Cerebellar nuclear complex (tissue), 1 donor: ENCODE results near the gene DCUN1D2.
"Not testable (repeated sequence)": the region's sequence is repeated elsewhere in the genome, so short reads cannot be mapped to it uniquely, and the experiment has no call there.

Source experiments
- DNase-seq, 2 experiments: peaks; one replicate each; lab custom pipeline; 2025; lab: John Stamatoyannopoulos, UW

Gene DCUN1D2

GRCh38 chr13:113445791-113446487 lies 44.6 kb downstream of the DCUN1D2 start:
- DNase-seq: no peak

- no peak for DNase-seq
Observed at GRCh38 chr13:113443991-113444390, 46.5 kb downstream of the DCUN1D2 start.

DNA sequence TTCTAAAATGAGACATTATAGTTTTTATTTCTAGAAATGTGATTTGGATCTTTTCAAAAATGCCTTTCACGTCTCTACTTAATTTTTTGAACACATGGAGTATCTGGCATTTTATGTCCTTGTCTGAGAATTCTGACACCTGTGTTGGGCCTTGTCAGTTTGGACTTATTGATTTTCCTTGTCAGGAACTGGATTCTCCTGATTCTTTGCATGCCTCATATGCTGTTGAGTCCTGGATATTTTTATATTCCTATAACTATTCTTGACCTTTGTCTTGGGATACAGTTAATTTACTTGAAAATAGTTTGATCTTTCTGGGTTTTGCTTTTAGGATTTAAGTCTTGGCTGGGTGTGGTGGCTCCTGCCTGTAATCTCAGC lies 47.5 kb downstream of the DCUN1D2 start:
- no peak for DNase-seq

- DNase-seq: no peak
Observed at GRCh38 chr13:113442354-113442984, 48.0 kb downstream of the DCUN1D2 start.

DNA sequence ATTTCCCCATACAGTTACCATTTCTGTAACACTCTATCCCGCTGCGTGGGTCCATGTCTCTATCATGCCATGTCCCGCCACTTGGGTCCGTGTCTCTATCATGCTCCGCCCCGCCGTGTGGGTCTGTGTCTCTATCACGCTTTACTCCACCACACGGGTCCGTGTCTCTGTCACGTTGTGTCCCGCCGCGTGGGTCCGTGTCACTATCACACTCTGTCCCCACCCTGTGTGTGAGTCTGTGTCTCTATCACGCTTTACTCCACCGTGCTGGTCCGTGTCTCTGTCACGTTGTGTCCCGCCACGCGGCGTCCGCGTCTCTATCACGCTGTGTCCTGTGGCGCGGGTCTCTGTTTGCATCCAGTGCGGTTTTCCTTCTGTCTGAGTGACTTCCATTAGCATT lies 48.9 kb downstream of the DCUN1D2 start:
- no peak for DNase-seq

DNA sequence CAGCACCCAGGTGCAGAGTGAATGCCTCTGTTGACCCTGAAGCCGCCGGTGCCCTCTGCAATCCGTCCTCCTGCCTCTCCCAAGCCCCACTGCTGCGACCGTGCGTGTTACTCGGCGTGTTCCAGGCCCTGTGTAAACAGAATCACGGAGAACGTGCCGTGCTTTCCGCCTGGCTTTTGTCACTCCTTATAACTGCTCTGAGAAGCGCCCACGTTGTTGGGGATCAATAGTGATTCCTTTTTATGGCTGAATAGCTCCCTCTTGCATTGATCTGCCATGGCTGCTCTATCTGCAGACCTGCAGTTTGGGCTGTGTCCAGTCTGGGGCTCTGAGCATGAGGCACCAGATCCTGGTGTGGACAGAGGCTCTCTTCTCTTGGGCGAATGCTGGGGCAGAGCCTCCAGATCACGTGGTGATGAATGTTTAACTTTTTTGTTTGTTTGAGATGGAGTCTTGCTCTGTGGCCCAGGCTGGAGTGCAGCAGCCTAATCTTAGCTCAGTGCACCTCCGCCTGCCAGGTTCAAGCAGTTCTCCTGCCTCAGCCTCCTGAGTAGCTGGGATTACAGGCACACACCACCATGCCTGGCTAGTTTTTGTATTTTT lies 53.0 kb downstream of the DCUN1D2 start:
- DNase-seq: no peak

GRCh38 chr13:113436866-113437265 lies 53.6 kb downstream of the DCUN1D2 start:
- not testable (repeated sequence) for DNase-seq

DNA sequence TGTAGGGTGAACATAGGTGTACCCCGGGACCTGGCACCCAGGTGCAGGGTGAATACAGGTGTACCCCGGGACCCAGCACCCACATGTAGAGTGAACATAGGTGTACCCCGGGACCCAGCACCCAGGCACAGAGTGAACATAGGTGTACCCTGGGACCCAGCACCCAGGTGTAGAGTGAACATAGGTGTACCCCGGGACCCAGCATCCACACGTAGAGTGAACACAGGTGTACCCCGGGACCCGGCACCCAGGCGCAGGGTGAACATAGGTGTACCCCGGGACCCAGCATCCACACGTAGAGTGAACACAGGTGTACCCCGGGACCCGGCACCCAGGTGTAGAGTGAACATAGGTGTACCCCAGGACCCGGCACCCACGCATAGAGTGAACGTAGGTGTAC lies 54.6 kb downstream of the DCUN1D2 start:
- DNase-seq: not testable (repeated sequence)

- DNase-seq: no peak
Observed at GRCh38 chr13:113433391-113433916, 57.1 kb downstream of the DCUN1D2 start.

DNA sequence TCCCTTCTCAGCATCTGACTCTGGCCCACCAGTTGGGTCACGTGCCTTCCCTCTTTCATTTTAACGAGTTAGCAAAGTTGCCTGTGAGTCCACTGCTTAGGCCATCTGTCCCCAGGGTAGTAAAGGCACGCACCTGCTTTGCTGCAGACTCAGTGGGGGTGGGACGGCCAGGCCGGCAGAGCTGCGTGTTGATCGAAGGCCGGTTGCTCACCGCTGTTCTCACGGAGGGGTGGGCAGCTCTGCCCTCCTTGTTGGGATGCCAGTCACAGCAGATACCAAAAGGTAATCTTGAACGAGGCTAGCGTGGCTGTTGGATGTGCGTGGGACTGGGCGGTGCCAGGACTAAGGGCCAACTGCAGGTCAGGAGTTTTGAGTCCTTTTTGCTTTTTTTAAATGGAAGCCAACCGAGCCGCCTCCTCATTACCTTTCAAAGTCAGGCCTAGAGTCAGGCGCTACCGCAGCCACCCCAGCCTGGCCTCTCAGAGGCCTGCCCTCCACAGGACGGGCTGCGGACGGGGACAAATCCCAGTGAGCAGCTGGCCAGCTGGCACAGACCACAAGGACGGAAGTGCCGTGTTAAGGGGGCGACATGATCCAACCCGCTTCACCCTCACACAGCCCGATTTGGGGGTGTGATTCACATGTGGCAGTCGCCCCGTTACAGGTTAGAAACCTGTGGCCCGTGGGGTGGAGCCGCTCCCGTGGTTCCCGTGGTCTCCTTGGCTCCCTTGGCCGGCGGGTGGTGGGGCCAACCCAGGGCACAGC lies 57.8 kb downstream of the DCUN1D2 start:
- DNase-seq: no peak

- no peak for DNase-seq
Observed at GRCh38 chr13:113431171-113431570, 59.3 kb downstream of the DCUN1D2 start.

DNA sequence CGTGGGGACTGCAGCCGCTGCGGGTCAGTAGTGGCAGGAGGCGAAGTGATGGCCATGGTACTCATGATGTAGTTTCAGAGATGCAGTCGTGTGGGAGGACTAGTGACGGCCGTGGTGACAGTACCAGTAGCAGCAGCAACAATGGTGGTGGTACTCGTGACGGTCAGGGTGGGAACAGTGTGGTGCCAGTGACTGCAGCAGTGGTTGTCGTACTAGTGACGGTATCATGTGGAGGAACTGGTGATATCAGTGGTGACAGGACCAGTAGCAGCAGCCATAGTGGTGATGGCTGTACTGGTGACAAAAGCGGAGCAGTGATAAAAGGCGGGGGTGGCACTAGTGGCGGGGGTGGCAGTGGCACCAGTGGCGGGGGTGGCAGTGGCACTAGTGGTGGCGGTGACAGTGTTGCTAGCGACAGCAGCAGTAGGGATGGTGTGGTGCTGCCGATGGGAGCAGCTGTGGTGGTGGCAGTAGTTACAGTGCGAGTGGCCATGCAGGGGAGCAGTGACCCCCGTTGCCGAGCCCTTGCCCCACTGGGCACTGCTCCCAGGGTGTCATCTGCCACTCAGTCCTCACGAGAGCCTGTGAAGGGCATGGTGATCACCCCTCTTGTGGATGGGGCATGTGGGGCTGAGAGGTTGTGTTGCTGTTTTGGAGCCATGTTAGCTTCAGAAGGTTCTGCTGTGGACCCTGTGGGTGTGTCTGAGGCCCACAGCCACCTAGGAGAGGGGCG lies 60.0 kb downstream of the DCUN1D2 start:
- no peak for DNase-seq

DNA sequence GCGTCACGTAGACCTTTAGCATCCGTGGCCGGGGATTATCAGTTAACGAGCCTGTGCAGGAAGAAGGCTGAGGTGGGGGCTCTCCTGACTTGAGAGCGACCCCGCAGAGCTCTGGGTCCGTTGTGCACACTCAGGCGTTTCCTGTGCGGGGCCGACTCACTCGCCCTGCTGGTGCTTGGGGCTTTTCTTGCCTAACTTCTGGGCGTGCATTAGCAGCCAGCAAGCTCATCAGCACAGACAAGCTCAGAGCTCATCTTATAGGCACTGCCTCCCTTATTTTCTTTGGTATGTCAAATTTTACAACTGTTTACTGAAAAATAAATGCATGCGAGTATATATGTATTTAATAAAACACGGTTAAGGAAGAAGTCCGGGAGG lies 60.9 kb downstream of the DCUN1D2 start:
- DNase-seq: no peak

- no peak for DNase-seq
Observed at GRCh38 chr13:113428871-113429607, 61.5 kb downstream of the DCUN1D2 start.

- DNase-seq: no peak
Observed at GRCh38 chr13:113428469-113428865, 62.0 kb downstream of the DCUN1D2 start.

GRCh38 chr13:113427562-113428468 lies 62.7 kb downstream of the DCUN1D2 start:
- no peak for DNase-seq

- no peak for DNase-seq
Observed at GRCh38 chr13:113426591-113426986, 63.9 kb downstream of the DCUN1D2 start.

DNA sequence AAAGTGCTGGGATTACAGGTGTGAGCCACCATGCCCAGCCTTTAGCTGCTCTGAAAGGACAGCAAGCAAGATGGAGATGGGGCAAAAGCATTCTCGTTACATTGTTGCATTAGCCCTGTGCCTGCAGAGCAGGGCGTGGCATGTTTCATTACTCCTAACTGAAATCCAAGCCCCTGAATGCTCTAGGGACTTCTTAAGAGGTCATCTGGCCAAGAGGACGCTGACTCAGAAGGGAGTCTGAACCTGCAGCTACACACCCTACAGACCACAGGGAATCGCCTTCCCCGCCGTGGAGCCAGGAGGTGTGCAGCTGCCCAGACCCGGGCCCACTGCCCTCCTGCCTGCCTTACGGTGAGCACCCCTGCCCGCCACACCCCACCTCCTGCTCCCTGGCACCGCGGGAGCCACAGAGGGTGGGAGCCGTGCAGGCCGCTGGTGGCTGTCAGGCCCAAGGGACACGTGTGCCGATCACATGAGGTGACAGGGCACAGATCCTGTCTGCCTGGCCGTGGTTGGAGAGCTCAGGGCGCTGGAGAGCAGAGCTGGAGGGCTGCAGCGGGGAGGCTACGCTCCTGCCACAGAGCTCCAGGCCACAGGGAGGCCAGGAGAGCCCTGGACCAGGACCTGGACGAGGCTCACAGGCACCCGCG lies 64.4 kb downstream of the DCUN1D2 start:
- DNase-seq: no peak

- DNase-seq: no peak
Observed at GRCh38 chr13:113423520-113424163, 66.9 kb downstream of the DCUN1D2 start.
